Measurements from ENCODE around the gene KCNJ5.

DNA sequence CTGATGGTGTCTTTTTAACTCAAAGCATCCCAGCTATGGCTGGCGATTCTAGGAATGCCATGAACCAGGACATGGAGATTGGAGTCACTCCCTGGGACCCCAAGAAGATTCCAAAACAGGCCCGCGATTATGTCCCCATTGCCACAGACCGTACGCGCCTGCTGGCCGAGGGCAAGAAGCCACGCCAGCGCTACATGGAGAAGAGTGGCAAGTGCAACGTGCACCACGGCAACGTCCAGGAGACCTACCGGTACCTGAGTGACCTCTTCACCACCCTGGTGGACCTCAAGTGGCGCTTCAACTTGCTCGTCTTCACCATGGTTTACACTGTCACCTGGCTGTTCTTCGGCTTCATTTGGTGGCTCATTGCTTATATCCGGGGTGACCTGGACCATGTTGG, 20.1 kb downstream of the KCNJ5 start:
- no peak for TF ChIP-seq POLR2A (IDR thresholded peaks at IDR 0.05; ENCODE audit: low read depth, low read length)
- TF ChIP-seq, protein P1, sequence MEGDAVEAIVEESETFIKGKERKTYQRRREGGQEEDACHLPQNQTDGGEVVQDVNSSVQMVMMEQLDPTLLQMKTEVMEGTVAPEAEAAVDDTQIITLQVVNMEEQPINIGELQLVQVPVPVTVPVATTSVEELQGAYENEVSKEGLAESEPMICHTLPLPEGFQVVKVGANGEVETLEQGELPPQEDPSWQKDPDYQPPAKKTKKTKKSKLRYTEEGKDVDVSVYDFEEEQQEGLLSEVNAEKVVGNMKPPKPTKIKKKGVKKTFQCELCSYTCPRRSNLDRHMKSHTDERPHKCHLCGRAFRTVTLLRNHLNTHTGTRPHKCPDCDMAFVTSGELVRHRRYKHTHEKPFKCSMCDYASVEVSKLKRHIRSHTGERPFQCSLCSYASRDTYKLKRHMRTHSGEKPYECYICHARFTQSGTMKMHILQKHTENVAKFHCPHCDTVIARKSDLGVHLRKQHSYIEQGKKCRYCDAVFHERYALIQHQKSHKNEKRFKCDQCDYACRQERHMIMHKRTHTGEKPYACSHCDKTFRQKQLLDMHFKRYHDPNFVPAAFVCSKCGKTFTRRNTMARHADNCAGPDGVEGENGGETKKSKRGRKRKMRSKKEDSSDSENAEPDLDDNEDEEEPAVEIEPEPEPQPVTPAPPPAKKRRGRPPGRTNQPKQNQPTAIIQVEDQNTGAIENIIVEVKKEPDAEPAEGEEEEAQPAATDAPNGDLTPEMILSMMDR (conservative IDR thresholded peaks at IDR 0.05; ENCODE audit: low read depth, low read length) = no peak
- TF ChIP-seq MXI1 (IDR thresholded peaks at IDR 0.05; ENCODE audit: borderline replicate concordance, low read depth, low read length) = no peak
- TF ChIP-seq CEBPB (IDR thresholded peaks at IDR 0.05; ENCODE audit: low read depth, low read length) = no peak
- TF ChIP-seq RFX5 (IDR thresholded peaks at IDR 0.05; ENCODE audit: low read depth, low read length) = no peak
- TF ChIP-seq MAFK (IDR thresholded peaks at IDR 0.05; ENCODE audit: low read depth, low read length) = no peak
- no peak for TF ChIP-seq MAZ (IDR thresholded peaks at IDR 0.05; ENCODE audit: borderline replicate concordance, low read depth, low read length)
- TF ChIP-seq SMC3 (IDR thresholded peaks at IDR 0.05; ENCODE audit: low read depth, low read length) = no peak
- no peak for TF ChIP-seq RCOR1 (IDR thresholded peaks at IDR 0.05; ENCODE audit: insufficient replicate concordance, low read length)
- TF ChIP-seq, protein P2, sequence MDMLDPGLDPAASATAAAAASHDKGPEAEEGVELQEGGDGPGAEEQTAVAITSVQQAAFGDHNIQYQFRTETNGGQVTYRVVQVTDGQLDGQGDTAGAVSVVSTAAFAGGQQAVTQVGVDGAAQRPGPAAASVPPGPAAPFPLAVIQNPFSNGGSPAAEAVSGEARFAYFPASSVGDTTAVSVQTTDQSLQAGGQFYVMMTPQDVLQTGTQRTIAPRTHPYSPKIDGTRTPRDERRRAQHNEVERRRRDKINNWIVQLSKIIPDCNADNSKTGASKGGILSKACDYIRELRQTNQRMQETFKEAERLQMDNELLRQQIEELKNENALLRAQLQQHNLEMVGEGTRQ (IDR thresholded peaks at IDR 0.05; ENCODE audit: low read depth, low read length) = no peak
- TF ChIP-seq, protein P3, sequence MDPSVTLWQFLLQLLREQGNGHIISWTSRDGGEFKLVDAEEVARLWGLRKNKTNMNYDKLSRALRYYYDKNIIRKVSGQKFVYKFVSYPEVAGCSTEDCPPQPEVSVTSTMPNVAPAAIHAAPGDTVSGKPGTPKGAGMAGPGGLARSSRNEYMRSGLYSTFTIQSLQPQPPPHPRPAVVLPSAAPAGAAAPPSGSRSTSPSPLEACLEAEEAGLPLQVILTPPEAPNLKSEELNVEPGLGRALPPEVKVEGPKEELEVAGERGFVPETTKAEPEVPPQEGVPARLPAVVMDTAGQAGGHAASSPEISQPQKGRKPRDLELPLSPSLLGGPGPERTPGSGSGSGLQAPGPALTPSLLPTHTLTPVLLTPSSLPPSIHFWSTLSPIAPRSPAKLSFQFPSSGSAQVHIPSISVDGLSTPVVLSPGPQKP (IDR thresholded peaks at IDR 0.05; ENCODE audit: borderline replicate concordance, low read depth, low read length) = no peak
- TF ChIP-seq FOS (IDR thresholded peaks at IDR 0.05; ENCODE audit: low read depth, low read length) = no peak
- TF ChIP-seq RAD21 (IDR thresholded peaks at IDR 0.05; ENCODE audit: low read length) = no peak
- no peak for TF ChIP-seq NFE2L2 (IDR thresholded peaks at IDR 0.05; ENCODE audit: low read depth, low read length)
